Stomach (tissue), 4 donors: ENCODE results near the gene DDX11.
"Not testable (repeated sequence)": the region's sequence is repeated elsewhere in the genome, so short reads cannot be mapped to it uniquely, and the experiment has no call there.

ENCODE experiments used
- EP300 ChIP-seq: sonication (generic); formaldehyde crosslinking; IDR thresholded peaks from one replicate; pipeline ENCODE4 v1.6.1; 2017; ENCODE audit warnings: antibody characterized with exemption
- POLR2A ChIP-seq, 4 donors: fragments of 450-650 bp; IDR thresholded peaks; one replicate each; pipeline ENCODE4 v1.6.1; 2016; ENCODE audit warnings: antibody characterized with exemption in 4 of 4, control low read depth in 2 of 4, mild to moderate bottlenecking in 1 of 4, moderate library complexity in 1 of 4
- TF ChIP-seq, protein P1 (sequence below), 7 experiments: fragments of 450-650 bp in 4 of 7; fragments of 200-600 bp in 3 of 7; sonication (generic) in 3 of 7; IDR thresholded peaks; one replicate each; pipeline ENCODE4 v1.5.1; 2016 to 2019; ENCODE audit warnings: antibody characterized with exemption in 7 of 7, control low read depth in 2 of 7, mild to moderate bottlenecking in 1 of 7

DNA sequence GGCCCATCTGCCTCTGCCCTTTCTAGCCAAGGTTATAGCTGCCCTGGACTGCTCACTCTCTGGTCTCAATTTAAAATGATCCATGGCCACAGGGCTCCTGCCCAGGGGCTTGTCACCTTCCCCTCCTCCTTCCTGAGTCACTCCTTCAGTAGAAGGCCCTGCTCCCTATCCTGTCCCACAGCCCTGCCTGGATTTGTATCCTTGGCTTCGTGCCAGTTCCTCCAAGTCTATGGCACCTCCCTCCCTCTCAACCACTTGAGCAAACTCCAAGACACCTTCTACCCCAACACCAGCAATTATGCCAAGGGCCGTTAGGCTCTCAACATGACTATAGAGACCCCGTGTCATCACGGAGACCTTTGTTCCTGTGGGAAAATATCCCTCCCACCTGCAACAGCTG lies 30.6 kb downstream of the DDX11 start:
- not testable (repeated sequence) for TF ChIP-seq POLR2A (IDR thresholded peaks at IDR 0.05); EP300
- TF ChIP-seq, protein P1, sequence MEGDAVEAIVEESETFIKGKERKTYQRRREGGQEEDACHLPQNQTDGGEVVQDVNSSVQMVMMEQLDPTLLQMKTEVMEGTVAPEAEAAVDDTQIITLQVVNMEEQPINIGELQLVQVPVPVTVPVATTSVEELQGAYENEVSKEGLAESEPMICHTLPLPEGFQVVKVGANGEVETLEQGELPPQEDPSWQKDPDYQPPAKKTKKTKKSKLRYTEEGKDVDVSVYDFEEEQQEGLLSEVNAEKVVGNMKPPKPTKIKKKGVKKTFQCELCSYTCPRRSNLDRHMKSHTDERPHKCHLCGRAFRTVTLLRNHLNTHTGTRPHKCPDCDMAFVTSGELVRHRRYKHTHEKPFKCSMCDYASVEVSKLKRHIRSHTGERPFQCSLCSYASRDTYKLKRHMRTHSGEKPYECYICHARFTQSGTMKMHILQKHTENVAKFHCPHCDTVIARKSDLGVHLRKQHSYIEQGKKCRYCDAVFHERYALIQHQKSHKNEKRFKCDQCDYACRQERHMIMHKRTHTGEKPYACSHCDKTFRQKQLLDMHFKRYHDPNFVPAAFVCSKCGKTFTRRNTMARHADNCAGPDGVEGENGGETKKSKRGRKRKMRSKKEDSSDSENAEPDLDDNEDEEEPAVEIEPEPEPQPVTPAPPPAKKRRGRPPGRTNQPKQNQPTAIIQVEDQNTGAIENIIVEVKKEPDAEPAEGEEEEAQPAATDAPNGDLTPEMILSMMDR (IDR thresholded peaks at IDR 0.05), result not testable (repeated sequence)
